Left colon (tissue), 2 donors: ENCODE data around the gene MLPH. TPM values are rescaled to one million over a fixed set of nuclear protein-coding genes. Genes with fewer than 3 reads are reported as not detected.

Source experiments
- ATAC-seq: fragments of 200-7000 bp; cut with Tn5 transposase; one replicate; pipeline ENCODE4 v1.9.1; 2020; ENCODE audit warnings: mild to moderate bottlenecking, moderate library complexity
- DNase-seq, 2 donors: peaks; one replicate each; pipeline ENCODE4 v3.0.0-alpha.2; 2020
- intact Hi-C, 2 donors: fragments of 100-400 bp; cut with DNase I in 1 of 2; cut with micrococcal nuclease in 1 of 2; formaldehyde crosslinking; loops; one replicate each; pipeline versions ENCODE4 v1.11.2 to v1.14.0; 2022; cut with DNase I, micrococcal nuclease
- total RNA-seq, 2 donors: library from RNA; stranded (reverse); fragmentation: NEBNext Ultra II Directional; extraction: Animal tissue kit (Norgen Biotek cat#: 25700); gene quantifications; one replicate each; pipeline ENCODE4 v1.2.1, GENCODE V29; 2021
- donor health status: DM: no; HTN: no; CAD: no.
- donor health status: DM: yes; HTN: yes; CAD: no.

Gene MLPH
- total RNA-seq, 2 donors from 2014 or later: 117 to 139 TPM

- peak; percentile 31 for ATAC-seq
- no peak for DNase-seq
- intact Hi-C loops: no loop called here
Measured at GRCh38 chr2:237547841-237548416, 60.9 kb downstream of the MLPH start.

- intact Hi-C loops: no loop called here
- ATAC-seq (no peak), DNase-seq (no peak)
Measured at GRCh38 chr2:237549216-237549615, 62.2 kb downstream of the MLPH start.

- ATAC-seq: no peak
- DNase-seq: no peak
- intact Hi-C loops: no loop called here
Measured at GRCh38 chr2:237549643-237550415, 62.8 kb downstream of the MLPH start.

GRCh38 chr2:237551071-237551574, 64.1 kb downstream of the MLPH start:
- intact Hi-C loops: no loop called here
- ATAC-seq (no peak), DNase-seq (no peak)

GRCh38 chr2:237552908-237553307, 65.9 kb downstream of the MLPH start:
- ATAC-seq: no peak
- no peak for DNase-seq
- intact Hi-C loops: no loop called here

GRCh38 chr2:237553948-237554347, 66.9 kb downstream of the MLPH start:
- no peak for DNase-seq
- no peak for ATAC-seq
- intact Hi-C loops: no loop called here

GRCh38 chr2:237555560-237555959, 68.5 kb downstream of the MLPH start:
- no peak for ATAC-seq

GRCh38 chr2:237556773-237557632, 70.0 kb downstream of the MLPH start:
- no peak for DNase-seq
- no peak for ATAC-seq
- intact Hi-C loops: no loop called here

More at GRCh38 chr2:237555560-237555959, 68.5 kb downstream of the MLPH start:
- intact Hi-C loops: no loop called here
- DNase-seq: no peak

- DNase-seq (no peak), ATAC-seq (no peak)
- intact Hi-C loops: no loop called here
Measured at GRCh38 chr2:237557633-237558015, 70.6 kb downstream of the MLPH start.

- intact Hi-C loops: no loop called here
- DNase-seq (peak; percentile 69 to 70), ATAC-seq (peak; percentile 57)
Measured at GRCh38 chr2:237558961-237559641, 72.0 kb downstream of the MLPH start.

- ATAC-seq (no peak), DNase-seq (no peak)
- intact Hi-C loops: no loop called here
Measured at GRCh38 chr2:237561221-237561620, 74.2 kb downstream of the MLPH start.

GRCh38 chr2:237563816-237564215, 76.8 kb downstream of the MLPH start:
- DNase-seq (no peak), ATAC-seq (peak; percentile 36)
- intact Hi-C loops: no loop called here

GRCh38 chr2:237564526-237565131, 77.6 kb downstream of the MLPH start:
- DNase-seq: no peak
- ATAC-seq: no peak
- intact Hi-C loops: no loop called here

GRCh38 chr2:237565974-237566373, 78.9 kb downstream of the MLPH start:
- DNase-seq: no peak
- no peak for ATAC-seq
- intact Hi-C loops: no loop called here

GRCh38 chr2:237566401-237567235, 79.6 kb downstream of the MLPH start, which contains the start of gene PRLH:
Gene PRLH, plus strand, starts transcription at chr2:237566574. Its CDS starts 0 bp downstream, at chr2:237566574.
- intact Hi-C loops: no loop called here
- ATAC-seq: no peak
- DNase-seq: no peak

- intact Hi-C loops: no loop called here
- DNase-seq (no peak), ATAC-seq (no peak)
Measured at GRCh38 chr2:237567276-237568029, 80.4 kb downstream of the MLPH start.

- ATAC-seq (no peak), DNase-seq (no peak)
- intact Hi-C loops: no loop called here
Measured at GRCh38 chr2:237568121-237568660, 81.1 kb downstream of the MLPH start.
